Activated CD4-positive, alpha-beta T cell treated with anti-CD3 and anti-CD28 coated beads, Interleukin-2, amount 10 ng/mL, durations not matched to agents 24 days and 14 days (primary cell): ENCODE data around the gene NDUFS1. TPM values are rescaled to one million over a fixed set of nuclear protein-coding genes. Genes with fewer than 3 reads are reported as not detected.
"Not testable (repeated sequence)": the region's sequence is repeated elsewhere in the genome, so short reads cannot be mapped to it uniquely, and the experiment has no call there.

Experiments used
- DNase-seq: peaks from one replicate; pipeline ENCODE4 v3.0.0; 2022
- H3K27ac Mint-ChIP-seq: one replicate; pipeline ENCODE4 v1.8.0; 2022; ENCODE audit warnings: mild to moderate bottlenecking, mixed read lengths
- H3K27me3 Mint-ChIP-seq: one replicate; pipeline ENCODE4 v1.8.0; 2022; ENCODE audit warnings: mixed read lengths
- H3K36me3 Mint-ChIP-seq: one replicate; pipeline ENCODE4 v1.8.0; 2022; ENCODE audit warnings: low read depth, mild to moderate bottlenecking, mixed read lengths
- H3K4me1 Mint-ChIP-seq: one replicate; pipeline ENCODE4 v1.8.0; 2021; ENCODE audit warnings: mixed read lengths
- H3K4me3 Mint-ChIP-seq: one replicate; pipeline ENCODE4 v1.8.0; 2022; ENCODE audit warnings: mild to moderate bottlenecking, moderate library complexity, mixed read lengths
- H3K9me3 Mint-ChIP-seq: one replicate; pipeline ENCODE4 v1.8.0; 2021; ENCODE audit warnings: mixed read lengths
- intact Hi-C: fragments of 100-400 bp; cut with micrococcal nuclease; formaldehyde crosslinking; loops from one replicate; pipeline ENCODE4 v1.15.1; 2023
- total RNA-seq: library from RNA; stranded (reverse); gene quantifications from 2 replicates; pipeline ENCODE4 v1.2.3, GENCODE V29; 2022

Gene NDUFS1
- total RNA-seq, 1 donor from 2014 or later: 81.5 TPM

DNA sequence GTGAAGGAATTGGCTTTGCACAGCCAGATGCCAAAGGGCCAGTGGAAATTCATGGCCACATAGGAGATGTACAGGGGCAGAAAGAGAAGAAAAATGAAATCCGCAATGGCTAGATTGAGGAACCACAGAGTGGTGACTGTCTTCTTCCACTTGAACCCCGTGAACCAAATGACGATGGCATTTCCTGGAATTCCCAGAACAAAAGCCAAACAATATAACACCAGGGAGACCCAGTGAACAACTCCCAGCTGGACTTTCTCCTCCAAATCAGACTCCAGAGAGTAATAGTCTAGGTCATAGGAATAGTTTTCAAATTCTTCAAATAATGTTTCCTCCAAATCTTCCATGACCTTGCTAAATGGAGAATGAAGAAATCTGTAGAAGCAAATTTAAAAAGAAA lies 17.7 kb upstream of the NDUFS1 start:
- no peak for DNase-seq
- Mint-ChIP-seq H3K27ac (no peak overlapping the region), H3K9me3 (no peaks in the 10 kb centered on the region), H3K27me3 (no peaks in the 10 kb centered on the region), H3K36me3 (no peaks in the 10 kb centered on the region), H3K4me1 (no peaks in the 10 kb centered on the region), H3K4me3 (no peak overlapping the region)
- intact Hi-C loops: no loop called here

DNA sequence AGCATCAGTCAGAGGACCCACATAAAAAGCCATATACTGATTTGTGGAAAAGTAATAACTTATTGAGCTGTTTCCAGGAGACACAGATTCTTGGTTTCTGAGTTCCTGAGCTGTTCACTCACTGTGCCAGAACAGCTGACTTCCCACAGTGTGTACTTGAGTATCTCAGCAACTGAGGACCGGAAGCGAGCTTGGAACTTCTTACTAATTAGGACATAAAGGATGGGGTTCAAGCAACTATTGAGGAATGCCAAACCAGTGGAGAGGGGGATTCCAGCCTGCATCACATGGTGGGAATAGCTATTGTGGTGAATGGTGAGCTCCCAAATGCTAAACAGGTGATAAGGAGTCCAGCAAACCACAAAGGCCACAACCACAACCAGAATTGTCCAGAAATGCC lies 16.9 kb upstream of the NDUFS1 start:
- no peaks in the 10 kb centered on the region for H3K4me1 Mint-ChIP-seq
- DNase-seq: no peak
- intact Hi-C loops: no loop called here
- H3K36me3 Mint-ChIP-seq: no peaks in the 10 kb centered on the region
- no peak overlapping the region for H3K27ac Mint-ChIP-seq
- H3K27me3 Mint-ChIP-seq: no peaks in the 10 kb centered on the region
- no peaks in the 10 kb centered on the region for H3K9me3 Mint-ChIP-seq
- no peak overlapping the region for H3K4me3 Mint-ChIP-seq

DNA sequence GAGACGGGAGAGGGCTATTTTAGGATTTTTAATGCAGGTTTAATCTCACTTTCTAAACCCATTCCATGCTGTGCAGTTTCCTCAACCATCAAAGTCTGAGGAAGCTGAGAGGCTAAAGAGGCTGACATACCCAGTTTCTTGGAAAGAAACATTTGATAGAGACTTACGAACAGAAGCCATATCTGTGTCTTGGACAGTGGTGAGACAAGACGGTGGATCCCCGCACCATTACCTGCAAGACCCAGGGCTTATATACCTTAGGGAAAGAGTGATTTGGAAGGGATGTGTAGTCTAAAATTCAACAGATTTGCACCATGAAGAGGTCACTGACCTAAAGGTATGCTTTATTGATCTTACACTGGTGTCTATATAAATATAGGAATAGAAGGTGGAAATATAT lies 13.9 kb upstream of the NDUFS1 start:
- no peaks in the 10 kb centered on the region for H3K9me3 Mint-ChIP-seq
- peaks cover 9% of the 10 kb centered on the region for H3K36me3 Mint-ChIP-seq
- H3K4me3 Mint-ChIP-seq: no peak overlapping the region
- intact Hi-C loops: no loop called here
- no peaks in the 10 kb centered on the region for H3K27me3 Mint-ChIP-seq
- H3K4me1 Mint-ChIP-seq: no peaks in the 10 kb centered on the region
- no peak for DNase-seq
- H3K27ac Mint-ChIP-seq: no peak overlapping the region

DNA sequence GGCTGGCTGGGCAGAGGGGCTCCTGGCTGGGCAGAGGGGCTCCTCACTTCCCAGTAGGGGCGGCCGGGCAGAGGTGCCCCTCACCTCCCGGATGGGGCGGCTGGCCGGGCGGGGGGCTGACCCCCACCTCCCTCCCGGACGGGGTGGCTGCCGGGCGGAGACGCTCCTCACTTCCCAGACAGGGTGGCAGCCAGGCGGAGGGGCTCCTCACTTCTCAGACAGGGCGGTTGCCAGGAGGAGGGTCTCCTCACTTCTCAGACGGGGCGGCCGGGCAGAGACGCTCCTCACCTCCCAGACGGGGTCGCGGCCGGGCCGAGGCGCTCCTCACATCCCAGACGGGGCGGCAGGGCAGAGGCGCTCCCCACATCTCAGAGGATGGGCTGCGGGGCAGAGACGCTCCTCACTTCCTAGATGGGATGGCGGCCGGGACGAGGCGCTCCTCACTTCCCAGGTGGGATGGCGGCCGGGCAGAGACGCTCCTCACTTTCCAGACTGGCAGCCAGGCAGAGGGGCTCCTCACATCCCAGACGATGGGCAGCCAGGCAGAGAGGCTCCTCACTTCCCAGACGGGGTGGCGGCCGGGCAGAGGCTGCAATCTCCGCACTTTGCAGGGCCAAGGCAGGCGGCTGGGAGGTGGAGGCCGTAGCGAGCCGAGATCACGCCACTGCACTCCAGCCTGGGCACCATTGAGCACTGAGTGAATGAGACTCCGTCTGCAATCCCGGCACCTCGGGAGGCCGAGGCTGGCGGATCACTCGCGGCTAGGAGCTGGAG lies 12.6 kb upstream of the NDUFS1 start:
- H3K9me3 Mint-ChIP-seq, H3K4me1 Mint-ChIP-seq, H3K27ac Mint-ChIP-seq, intact Hi-C loops, H3K4me3 Mint-ChIP-seq, H3K27me3 Mint-ChIP-seq, DNase-seq: not testable (repeated sequence)
- H3K36me3 Mint-ChIP-seq: peaks cover 15% of the 10 kb centered on the region

DNA sequence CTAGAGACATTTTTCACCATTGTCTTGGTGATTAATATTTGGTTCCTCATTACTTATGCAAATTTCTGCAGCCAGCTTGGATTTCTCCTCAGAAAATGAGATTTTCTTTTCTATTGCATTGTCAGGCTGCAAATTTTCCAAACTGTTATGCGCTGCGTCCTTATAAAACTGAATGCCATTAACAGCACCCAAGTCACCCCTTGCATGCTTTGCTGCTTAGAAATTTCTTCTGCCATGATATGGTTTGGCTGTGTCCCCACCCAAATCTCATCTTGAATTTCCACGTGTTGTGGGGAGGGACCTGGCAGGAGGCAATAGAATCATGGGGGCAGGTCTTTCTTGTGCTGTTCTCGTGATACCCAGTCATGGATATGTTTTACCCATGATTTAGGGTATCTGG lies 9.0 kb upstream of the NDUFS1 start:
- H3K4me1 Mint-ChIP-seq, intact Hi-C loops, H3K27ac Mint-ChIP-seq, H3K4me3 Mint-ChIP-seq, DNase-seq, H3K27me3 Mint-ChIP-seq, H3K9me3 Mint-ChIP-seq: not testable (repeated sequence)
- peaks cover 30% of the 10 kb centered on the region for H3K36me3 Mint-ChIP-seq

DNA sequence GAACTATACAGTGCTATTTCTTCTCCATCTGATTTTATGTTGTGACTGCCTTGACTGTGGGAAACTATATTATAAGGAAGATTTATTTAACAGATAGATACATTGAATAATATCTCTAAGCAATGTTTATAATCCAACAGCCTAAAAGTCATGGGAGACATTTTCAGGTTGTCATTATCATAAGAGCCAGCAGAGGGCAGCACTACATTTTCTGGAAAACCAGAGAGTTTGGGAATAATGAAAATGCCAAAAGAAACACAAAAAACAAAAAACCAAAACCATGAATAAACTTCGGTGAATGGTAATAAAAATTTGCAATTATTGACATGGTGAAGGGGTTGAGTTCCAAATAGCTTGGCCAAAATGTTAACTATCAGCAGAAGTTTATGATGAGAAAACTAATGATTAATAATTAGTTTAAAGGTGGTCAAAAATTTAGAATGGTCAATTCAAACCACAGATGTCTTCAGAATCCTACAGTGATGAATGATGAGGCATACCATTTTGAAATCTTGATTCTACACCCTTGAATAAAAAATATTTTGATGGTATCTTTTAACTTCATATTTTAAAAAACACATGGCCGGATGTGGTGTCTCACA lies 5.1 kb upstream of the NDUFS1 start:
- H3K36me3 Mint-ChIP-seq: peaks cover 62% of the 10 kb centered on the region
- H3K4me3 Mint-ChIP-seq: no peak overlapping the region
- intact Hi-C loops: loop anchor here (5.0 kb wide), 2 partner anchors 198 to 278 kb away; partner anchors contain the start of gene ADAM23
- H3K4me1 Mint-ChIP-seq: peaks cover 24% of the 10 kb centered on the region
- no peaks in the 10 kb centered on the region for H3K9me3 Mint-ChIP-seq
- DNase-seq: peak; percentile 82
- H3K27ac Mint-ChIP-seq: no peak overlapping the region
- H3K27me3 Mint-ChIP-seq: no peaks in the 10 kb centered on the region

DNA sequence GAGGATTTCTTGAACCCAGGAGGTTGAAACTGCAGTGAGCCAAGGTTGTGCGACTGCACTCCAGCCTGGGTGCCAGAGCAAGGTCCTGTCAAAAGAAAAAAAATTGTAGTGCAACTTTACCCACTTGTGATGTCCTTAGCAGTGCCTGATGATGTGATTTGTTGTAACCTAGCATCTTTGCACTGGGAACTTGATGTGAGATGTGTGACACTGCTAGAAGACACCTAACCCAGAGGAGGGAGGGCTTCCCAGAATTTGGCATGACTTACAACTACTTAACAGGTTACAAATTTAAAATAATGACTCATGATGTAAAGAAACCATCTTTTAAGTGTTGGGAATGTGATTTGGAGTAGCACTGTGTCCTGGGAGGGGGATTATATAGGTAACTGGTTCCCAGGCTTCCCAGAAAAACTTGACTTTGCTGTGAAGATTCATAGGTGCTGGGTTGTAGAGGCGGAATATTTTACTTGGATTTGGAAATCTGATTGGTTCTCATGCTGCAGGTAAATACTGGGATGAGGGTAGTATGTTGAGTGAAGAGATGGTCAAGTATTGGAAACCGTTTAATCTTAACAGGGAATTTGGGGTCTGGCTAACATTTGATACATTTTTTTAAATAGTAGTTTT lies 4.1 kb upstream of the NDUFS1 start:
- DNase-seq: no peak
- intact Hi-C loops: loop anchor here (5.0 kb wide), 2 partner anchors 199 to 279 kb away; partner anchors contain the start of gene ADAM23
- Mint-ChIP-seq H3K4me1 (peaks cover 25% of the 10 kb centered on the region), H3K9me3 (no peaks in the 10 kb centered on the region), H3K36me3 (peaks cover 62% of the 10 kb centered on the region), H3K27ac (peak overlapping the region; percentile 55), H3K27me3 (no peaks in the 10 kb centered on the region), H3K4me3 (peak overlapping the region; percentile 97)

DNA sequence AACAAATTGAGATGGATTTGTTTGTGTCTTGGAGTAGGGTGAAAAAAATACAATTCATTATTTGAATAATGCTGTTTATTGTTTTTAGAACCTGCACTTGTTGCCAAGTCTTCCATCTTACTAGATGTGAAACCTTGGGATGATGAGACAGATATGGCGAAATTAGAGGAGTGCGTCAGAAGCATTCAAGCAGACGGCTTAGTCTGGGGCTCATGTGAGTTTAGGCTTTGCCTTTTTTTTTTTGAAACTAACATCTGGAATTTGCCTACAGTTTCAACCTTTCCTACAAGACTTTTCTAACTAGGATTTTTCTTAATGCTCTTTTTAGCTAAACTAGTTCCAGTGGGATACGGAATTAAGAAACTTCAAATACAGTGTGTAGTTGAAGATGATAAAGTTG lies 3.2 kb upstream of the NDUFS1 start:
- not testable (repeated sequence) for H3K9me3 Mint-ChIP-seq, H3K27me3 Mint-ChIP-seq, DNase-seq
- H3K4me3 Mint-ChIP-seq: peak overlapping the region; percentile 97
- peaks cover 62% of the 10 kb centered on the region for H3K36me3 Mint-ChIP-seq
- intact Hi-C loops: loop anchor here (5.0 kb wide), 2 partner anchors 200 to 280 kb away; partner anchors contain the start of gene ADAM23
- peaks cover 31% of the 10 kb centered on the region for H3K4me1 Mint-ChIP-seq
- H3K27ac Mint-ChIP-seq: peak overlapping the region; percentile 53

DNA sequence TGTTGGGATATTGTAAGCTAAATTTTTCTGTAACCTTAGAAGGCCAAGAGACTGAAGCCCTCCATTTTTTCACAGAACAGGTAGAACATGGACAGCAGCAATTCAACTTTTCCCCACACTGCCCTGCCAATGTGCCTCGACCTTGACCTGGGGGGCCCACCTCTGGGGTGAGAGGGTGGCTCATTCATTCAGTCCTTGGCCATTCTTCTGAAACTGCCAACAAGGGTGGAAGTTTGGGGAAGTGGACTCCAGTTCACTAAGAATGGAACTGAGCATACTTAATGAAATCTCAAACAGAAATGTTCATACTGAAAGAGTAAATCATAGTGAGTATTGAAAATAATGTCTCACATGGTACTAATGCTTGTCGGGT lies 1.5 kb upstream of the NDUFS1 start:
- Mint-ChIP-seq H3K9me3 (no peaks in the 10 kb centered on the region), H3K4me3 (peak overlapping the region; percentile 97), H3K36me3 (peaks cover 61% of the 10 kb centered on the region), H3K4me1 (peaks cover 38% of the 10 kb centered on the region), H3K27me3 (no peaks in the 10 kb centered on the region), H3K27ac (peak overlapping the region; percentile 99)
- intact Hi-C loops: loop anchor here (5.0 kb wide), 2 partner anchors 202 to 282 kb away; partner anchors contain the start of gene ADAM23
- no peak for DNase-seq

DNA sequence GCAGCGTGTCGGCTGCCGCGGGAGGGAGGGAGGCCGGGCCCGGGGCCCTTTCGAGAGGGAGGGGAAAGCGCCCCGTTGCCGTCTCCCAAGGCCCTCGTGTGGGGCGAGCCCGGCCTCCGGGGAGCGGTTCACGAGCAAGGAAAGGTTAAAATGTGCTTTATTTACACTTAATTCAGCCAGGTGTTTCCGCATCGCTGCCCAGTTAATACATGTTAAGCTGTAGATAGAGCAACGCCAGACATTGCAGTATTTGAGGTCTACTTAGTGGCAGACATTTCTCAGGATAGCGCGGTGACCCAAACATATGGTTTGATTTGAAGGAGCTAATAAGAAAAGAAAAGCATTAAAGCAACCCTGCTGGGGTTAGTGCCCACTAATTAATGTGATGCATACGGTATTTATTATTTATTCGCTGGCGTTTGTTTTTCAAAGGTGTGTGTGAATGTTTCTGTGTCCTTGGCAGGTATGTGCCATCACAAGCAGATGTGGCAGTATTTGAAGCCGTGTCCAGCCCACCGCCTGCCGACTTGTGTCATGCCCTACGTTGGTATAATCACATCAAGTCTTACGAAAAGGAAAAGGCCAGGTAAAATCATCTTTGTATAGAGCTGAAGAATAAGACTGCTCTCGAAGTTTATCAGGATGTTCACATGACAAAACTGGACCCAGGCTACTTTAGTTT lies 1.0 kb upstream of the NDUFS1 start:
- intact Hi-C loops: loop anchor here (5.0 kb wide), 2 partner anchors 202 to 282 kb away; partner anchors contain the start of gene ADAM23
- H3K27me3 Mint-ChIP-seq: no peaks in the 10 kb centered on the region
- DNase-seq: no peak
- H3K9me3 Mint-ChIP-seq: no peaks in the 10 kb centered on the region
- H3K4me3 Mint-ChIP-seq: peak overlapping the region; percentile 97
- H3K36me3 Mint-ChIP-seq: peaks cover 58% of the 10 kb centered on the region
- peak overlapping the region; percentile 99 for H3K27ac Mint-ChIP-seq
- peaks cover 38% of the 10 kb centered on the region for H3K4me1 Mint-ChIP-seq

DNA sequence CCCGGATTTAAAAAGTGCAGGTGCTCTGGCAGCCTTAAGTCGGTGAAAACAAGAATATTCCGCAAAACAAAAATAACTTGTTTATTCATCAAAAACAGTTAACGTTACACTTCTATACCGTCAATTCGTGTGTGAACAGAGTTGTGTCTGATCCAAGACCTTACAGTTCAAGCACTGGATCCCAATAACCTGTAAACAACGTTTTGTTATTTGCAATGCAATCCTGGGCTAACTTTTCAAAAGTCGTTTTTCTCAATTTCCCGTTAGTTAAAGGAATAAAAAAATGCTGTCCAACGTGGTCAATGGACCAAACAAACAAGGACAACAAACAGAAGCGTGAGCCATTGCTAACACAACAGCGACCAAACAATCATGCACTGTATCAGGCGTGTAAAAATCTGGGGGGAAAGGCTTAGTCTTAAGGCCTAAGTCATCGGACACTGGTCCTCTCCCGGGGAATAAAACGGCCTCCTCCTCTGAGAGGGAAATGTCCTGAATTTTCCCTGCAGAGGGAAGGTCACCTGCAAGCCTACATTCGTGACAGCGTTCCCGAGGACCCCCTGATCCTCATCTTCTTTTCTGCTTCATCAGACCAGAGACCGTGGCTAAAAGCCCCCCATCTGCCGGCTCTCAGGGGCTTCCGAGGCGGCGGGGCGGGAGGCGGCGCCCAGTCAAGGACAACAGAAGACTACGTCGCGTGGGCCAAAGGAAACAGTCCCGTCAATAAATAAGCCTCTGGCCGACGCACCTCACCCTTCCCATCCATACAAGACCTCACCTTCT lies 490 bp downstream of the NDUFS1 start:
- no peak for DNase-seq
- intact Hi-C loops: loop anchor here (1.0 to 2.0 kb wide), 3 partner anchors 72 to 606 kb away; partner anchors contain the start of genes FASTKD2, INO80D, MDH1B and ZDBF2
- Mint-ChIP-seq H3K4me1 (peaks cover 43% of the 10 kb centered on the region), H3K9me3 (no peaks in the 10 kb centered on the region), H3K27me3 (no peaks in the 10 kb centered on the region), H3K4me3 (peak overlapping the region; percentile 97), H3K27ac (peak overlapping the region; percentile 99), H3K36me3 (peaks cover 54% of the 10 kb centered on the region)

DNA sequence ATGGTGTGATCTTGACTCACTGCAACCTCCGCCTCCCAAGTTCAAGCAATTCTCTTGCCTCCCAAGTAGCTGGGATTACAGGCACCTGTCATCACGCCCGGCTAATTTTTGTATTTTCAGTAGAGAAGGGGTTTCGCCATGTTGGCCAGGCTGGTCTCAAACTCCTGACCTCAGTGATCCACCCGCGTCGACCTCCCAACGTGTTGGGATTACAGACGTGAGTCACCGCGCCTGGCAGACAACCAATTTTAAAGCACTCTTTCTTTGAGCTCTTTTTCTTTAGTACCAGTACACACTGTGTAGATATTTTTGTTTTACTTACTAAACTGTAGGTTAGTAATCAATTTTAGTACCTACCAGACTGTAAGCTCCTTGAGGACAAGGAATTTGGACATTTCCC lies 2.2 kb downstream of the NDUFS1 start:
- Mint-ChIP-seq H3K4me1 (peaks cover 28% of the 10 kb centered on the region), H3K4me3 (peak overlapping the region; percentile 17), H3K36me3 (peaks cover 38% of the 10 kb centered on the region)
- H3K27me3 Mint-ChIP-seq, H3K9me3 Mint-ChIP-seq, DNase-seq, intact Hi-C loops, H3K27ac Mint-ChIP-seq: not testable (repeated sequence)

DNA sequence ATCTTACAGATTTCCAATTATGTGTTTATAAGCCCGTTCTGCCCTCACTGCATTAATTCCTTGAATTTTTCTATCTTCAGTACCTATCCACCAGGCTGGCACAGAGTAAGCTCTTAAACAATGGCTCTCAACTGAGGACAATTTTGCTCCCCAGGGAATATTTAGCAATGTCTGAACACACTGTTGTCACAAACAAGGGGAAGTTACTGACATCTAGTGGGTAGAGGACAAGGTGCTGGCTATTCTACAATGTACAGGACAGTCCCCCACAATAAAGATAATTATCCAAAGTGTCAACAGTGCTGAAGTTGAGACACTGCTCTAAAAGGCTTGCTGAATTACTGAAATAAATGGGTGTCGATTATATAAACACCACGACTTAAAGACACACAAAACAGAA lies 5.0 kb downstream of the NDUFS1 start:
- Mint-ChIP-seq H3K4me3 (no peak overlapping the region), H3K27ac (no peak overlapping the region), H3K4me1 (peaks cover 34% of the 10 kb centered on the region), H3K27me3 (no peaks in the 10 kb centered on the region), H3K9me3 (no peaks in the 10 kb centered on the region), H3K36me3 (peaks cover 30% of the 10 kb centered on the region)
- DNase-seq: no peak
- intact Hi-C loops: no loop called here
